AG04450 (cell line): ENCODE results near the gene ZMYND19. TPM values are rescaled to one million over a fixed set of nuclear protein-coding genes. Genes with fewer than 3 reads are reported as not detected.

Experiments used
- CTCF ChIA-PET: fragments of 300-600, 350-600 bp; formaldehyde crosslinking; extraction: SDS; loops from one replicate; lab custom pipeline; 2022; ENCODE audit warnings: antibody characterized with exemption, inconsistent platforms; lab: Charles Lee
- POLR2A ChIA-PET: fragments of 350-600 bp; formaldehyde crosslinking; extraction: SDS; loops from one replicate; lab custom pipeline; 2021; ENCODE audit warnings: antibody characterized with exemption, inconsistent platforms; lab: Yijun Ruan, JAX
- DNase-seq: peaks from one replicate; pipeline ENCODE4 v3.0.0-alpha.2; 2011; ENCODE audit warnings: low read depth, low spot score
- H3K27ac ChIP-seq: one replicate; pipeline ENCODE4 v1.5.1; 2012; ENCODE audit warnings: low read depth, low read length, control low read depth
- H3K27me3 ChIP-seq: one replicate; pipeline ENCODE4 v1.6.0; 2012; ENCODE audit warnings: low read length; ENCODE audit not compliant: control insufficient read depth, insufficient read depth
- H3K4me3 ChIP-seq: 2 replicates; pipeline ENCODE4 v1.5.1; 2011; ENCODE audit warnings: mild to moderate bottlenecking, low read depth, low read length, control low read depth
- H3K9me3 ChIP-seq: 2 replicates; pipeline ENCODE4 v1.5.1; 2012; ENCODE audit warnings: low read length; ENCODE audit not compliant: control insufficient read depth, insufficient read depth
- CTCF ChIP-seq: IDR thresholded peaks from 2 replicates; pipeline ENCODE4 v1.5.1; 2011; ENCODE audit warnings: low read depth, low read length, control low read depth, inconsistent platforms
- polyA plus RNA-seq: library from polyadenylated mRNA; depleted of rRNA; stranded (reverse); fragments of >200 nt; gene quantifications from 2 replicates; pipeline ENCODE4 v1.2.3, GENCODE V29; 2011

Gene ZMYND19
- polyA plus RNA-seq, 1 experiment, result 11.4 TPM

GRCh38 chr9:137583347-137583746 lies 7.0 kb downstream of the ZMYND19 start:
- ChIA-PET POLR2A (no interaction called here), CTCF (no interaction called here)
- Histone ChIP-seq H3K27ac (no peak overlapping the region), H3K27me3 (no peaks in the 10 kb centered on the region), H3K9me3 (no peaks in the 10 kb centered on the region), H3K4me3 (no peak overlapping the region)
- no peak for TF ChIP-seq CTCF
- DNase-seq, result no peak

GRCh38 chr9:137582286-137582860 lies 7.9 kb downstream of the ZMYND19 start:
- Histone ChIP-seq H3K27me3 (no peaks in the 10 kb centered on the region), H3K27ac (no peak overlapping the region), H3K9me3 (no peaks in the 10 kb centered on the region; the same call in 1 of the 2 replicates), H3K4me3 (no peak overlapping the region)
- ChIA-PET POLR2A (no interaction called here), CTCF (no interaction called here)
- DNase-seq, result no peak
- TF ChIP-seq CTCF, result 0 out of 2 replicates have a peak, but pooled peaks have one; percentile 13

- POLR2A ChIA-PET, result no interaction called here
- CTCF ChIA-PET, result no interaction called here
- H3K4me3 ChIP-seq, result no peak overlapping the region
- no peak overlapping the region for H3K27ac ChIP-seq
- no peak for DNase-seq
- H3K27me3 ChIP-seq, result no peaks in the 10 kb centered on the region
- H3K9me3 ChIP-seq, result no peaks in the 10 kb centered on the region; the same call in 1 of the 2 replicates
- no peak for TF ChIP-seq CTCF
These were observed 8.7 kb downstream of the ZMYND19 start for GRCh38 chr9:137581361-137582285.

GRCh38 chr9:137580954-137581322 lies 9.4 kb downstream of the ZMYND19 start:
- no peak for TF ChIP-seq CTCF
- Histone ChIP-seq H3K4me3 (no peak overlapping the region), H3K27ac (no peak overlapping the region), H3K9me3 (no peaks in the 10 kb centered on the region; the same call in 1 of the 2 replicates), H3K27me3 (no peaks in the 10 kb centered on the region)
- POLR2A ChIA-PET, result no interaction called here
- CTCF ChIA-PET, result no interaction called here
- DNase-seq, result no peak
